K562 (cell line): ENCODE results near the gene PAX8. TPM values are rescaled to one million over a fixed set of nuclear protein-coding genes. Genes with fewer than 3 reads are reported as not detected.

Experiments used
- ATAC-seq: fragments of 200-7000 bp; cut with Tn5 transposase; 3 replicates; pipeline ENCODE4 v1.9.1; 2020; ENCODE audit warnings: moderate library complexity
- BruUV-seq: library from RNA; stranded (reverse); fragments of 400-500 nt; replicated peaks from 2 replicates; lab custom pipeline; 2021; lab: Mats Ljungman, UMichigan
- CTCF ChIA-PET: fragments of 300-600 bp; formaldehyde crosslinking; extraction: SDS; loops from one replicate; lab custom pipeline; 2021; ENCODE audit warnings: low intra/inter-chr PET ratio; lab: Yijun Ruan, JAX
- POLR2A ChIA-PET: fragments of 300-600, 350-650 bp; sonication (Branson Sonifier 250); formaldehyde crosslinking; extraction: SDS; loops from one replicate; lab custom pipeline; 2021; ENCODE audit warnings: antibody characterized with exemption, inconsistent platforms; lab: Yijun Ruan, JAX
- DNase-seq, 4 experiments: peaks; one replicate each; pipeline versions ENCODE4 v3.0.0 to v3.0.0-alpha.2; 2011 to 2018; ENCODE audit warnings: low spot score in 3 of 4, mixed read lengths in 3 of 4; ENCODE audit errors: extremely low read depth in 1 of 4
- FAIRE-seq: peaks from 2 replicates; lab custom pipeline; 2011; peaks lifted over from hg19 to GRCh38; lab: Jason Lieb, UNC
- H2AFZ ChIP-seq: 2 replicates; pipeline ENCODE4 v1.6.0; 2011; ENCODE audit warnings: low read depth, low read length, control low read depth, inconsistent platforms
- H3K27ac ChIP-seq: fragments of 200-600 bp; 3 replicates; pipeline ENCODE4 v1.8.0; 2011; ENCODE audit warnings: low read depth, mild to moderate bottlenecking, control low read depth, inconsistent platforms, low read length, moderate library complexity, mixed read lengths; ENCODE audit errors: extremely low read depth
- H3K27me3 ChIP-seq, 2 experiments: fragments of 300-600 bp in 1 of 2; 2 replicates in 1 of 2; 3 replicates in 1 of 2; pipeline versions ENCODE4 v1.6.0 to v1.8.0; 2011; ENCODE audit warnings: inconsistent platforms in 2 of 2, low read length in 2 of 2, mild to moderate bottlenecking in 1 of 2, mixed read lengths in 1 of 2, moderate library complexity in 1 of 2; ENCODE audit not compliant: control insufficient read depth in 2 of 2, insufficient read depth in 2 of 2
- H3K36me3 ChIP-seq: fragments of 300-600 bp; 3 replicates; pipeline ENCODE4 v1.8.0; 2011; ENCODE audit warnings: mild to moderate bottlenecking, low read length, inconsistent platforms; ENCODE audit not compliant: control insufficient read depth, insufficient read depth
- H3K4me1 ChIP-seq, 2 experiments: fragments of 200-600 bp in 1 of 2; replicated peaks in 1 of 2; 2 replicates in 1 of 2; 3 replicates in 1 of 2; pipeline versions ENCODE4 v1.5.1 to v1.8.0; 2011; ENCODE audit warnings: inconsistent platforms in 2 of 2, low read length in 2 of 2, mild to moderate bottlenecking in 1 of 2, mixed read lengths in 1 of 2, moderate library complexity in 1 of 2; ENCODE audit not compliant: control insufficient read depth in 2 of 2, insufficient read depth in 2 of 2
- H3K4me2 ChIP-seq: 2 replicates; pipeline ENCODE4 v1.6.1; 2011; ENCODE audit warnings: low read length, control low read depth, inconsistent platforms, mixed read lengths; ENCODE audit not compliant: insufficient read depth
- H3K4me3 ChIP-seq: fragments of 200-600 bp; sonication (generic), shearing (Covaris generic); 2 replicates; pipeline ENCODE4 v1.5.1; 2016; ENCODE audit warnings: control low read depth, inconsistent platforms
- H3K79me2 ChIP-seq: fragments of 200-600 bp; 3 replicates; pipeline ENCODE4 v1.8.0; 2011; ENCODE audit warnings: low read length, inconsistent platforms; ENCODE audit not compliant: control insufficient read depth, insufficient read depth
- H3K9ac ChIP-seq, 2 experiments: 2 replicates each; pipeline versions ENCODE4 v1.6.0 to v1.6.1; 2011; ENCODE audit warnings: low read depth in 2 of 2, low read length in 2 of 2, control low read depth in 1 of 2, inconsistent platforms in 1 of 2, mild to moderate bottlenecking in 1 of 2, mixed read lengths in 1 of 2; ENCODE audit not compliant: insufficient read depth in 1 of 2
- H3K9me1 ChIP-seq: one replicate; pipeline ENCODE4 v1.6.0; 2011; ENCODE audit warnings: inconsistent platforms, mild to moderate bottlenecking, low read length, moderate library complexity; ENCODE audit not compliant: control insufficient read depth, insufficient read depth
- H3K9me3 ChIP-seq: replicated peaks from 2 replicates; pipeline ENCODE4 v1.5.1; 2011; ENCODE audit warnings: low read depth, low read length, inconsistent platforms; ENCODE audit not compliant: control insufficient read depth, insufficient read depth
- H4K20me1 ChIP-seq: replicated peaks from 2 replicates; pipeline ENCODE4 v1.6.1; 2011; ENCODE audit warnings: low read length, inconsistent platforms, mixed read lengths; ENCODE audit not compliant: control insufficient read depth, insufficient read depth
- CCNT2 ChIP-seq: IDR thresholded peaks from 2 replicates; pipeline ENCODE4 v1.6.1; 2011; ENCODE audit warnings: borderline replicate concordance, low read depth, mild to moderate bottlenecking, moderate library complexity, mixed read lengths, low read length; ENCODE audit not compliant: insufficient read length; ENCODE audit errors: extremely low read depth
- E2F5 ChIP-seq: sonication (generic); formaldehyde crosslinking; IDR thresholded peaks from 2 replicates; pipeline ENCODE4 v1.8.0; 2022; ENCODE audit warnings: mild to moderate bottlenecking, missing genetic modification reagents
- KHSRP ChIP-seq: fragments of 450-650 bp; IDR thresholded peaks from 2 replicates; pipeline ENCODE4 v1.6.1; 2017
- MAZ ChIP-seq, 2 experiments: fragments of 450-650 bp in 1 of 2; sonication (generic) in 1 of 2; formaldehyde crosslinking; IDR thresholded peaks in 1 of 2; conservative IDR thresholded peaks in 1 of 2; 2 replicates each; pipeline versions ENCODE4 v1.4.0 to v1.5.0; 2020; ENCODE audit warnings: mild to moderate bottlenecking in 1 of 2, missing genetic modification reagents in 1 of 2
- MNT ChIP-seq, 2 experiments: fragments of 450-650 bp; conservative IDR thresholded peaks; 2 replicates each; pipeline ENCODE4 v1.6.1; 2017; ENCODE audit warnings: mild to moderate bottlenecking in 2 of 2, moderate library complexity in 2 of 2
- ZNF277 ChIP-seq: fragments of 250-450 bp; sonication (Bioruptor Pico); IDR thresholded peaks from 2 replicates; pipeline ENCODE4 v1.8.0; 2022; ENCODE audit warnings: inconsistent platforms, mild to moderate bottlenecking, moderate library complexity, borderline replicate concordance
- ZNF644 ChIP-seq: fragments of 200-800 bp; sonication (Bioruptor generic); IDR thresholded peaks from 2 replicates; pipeline ENCODE4 v1.6.1; 2016; ENCODE audit warnings: low read depth, missing genetic modification characterization, missing compliant biosample characterization
- ZNF766 ChIP-seq: fragments of 200-800 bp; sonication (Bioruptor generic); conservative IDR thresholded peaks from 2 replicates; pipeline ENCODE4 v1.6.1; 2016; ENCODE audit warnings: missing genetic modification characterization, missing compliant biosample characterization
- WGBS: fragments of 100-300 bp; shearing (Covaris generic); methylation state at CpG from one replicate; pipeline ENCODE4 v1.1.6; 2016; ENCODE audit warnings: low coverage, mixed read lengths; ENCODE audit not compliant: insufficient coverage; ENCODE audit errors: missing lambda C conversion rate; 5-methylcytosine and 5-hydroxymethylcytosine counted together
- in situ Hi-C: fragments of 300-500 bp; cut with MboI; formaldehyde crosslinking; loops from 4 replicates; pipeline ENCODE4 v1.15.0; 2018; ENCODE audit warnings: inconsistent platforms, mixed read lengths
- intact Hi-C: fragments of 100-400 bp; cut with micrococcal nuclease; formaldehyde crosslinking; loops from 2 replicates; pipeline ENCODE4 v1.14.2; 2022
- polyA plus RNA-seq, 8 experiments: library from polyadenylated mRNA; depleted of rRNA in 4 of 8; stranded (reverse) in 5 of 8; unstranded in 3 of 8; fragments of >200 nt; fragmentation: Nextera tagmentation in 2 of 8; fragmentation: Illumina TruSeq in 1 of 8; extraction: Ambion mirVana in 2 of 8; extraction: Trizol in 1 of 8; gene quantifications; 2 replicates each; pipeline versions ENCODE4 v1.2.1 to v1.2.3, GENCODE V29; 2011 to 2014; ENCODE audit warnings: inconsistent platforms in 1 of 8, missing spikeins in 1 of 8
- total RNA-seq, 7 experiments: library from RNA; depleted of rRNA in 6 of 7; stranded (reverse); fragments of >200 nt in 6 of 7; fragmentation: Illumina TruSeq in 2 of 7; extraction: Trizol in 2 of 7; gene quantifications; 2 replicates each; pipeline versions ENCODE4 v1.2.1 to v1.2.3, GENCODE V29; 2011 to 2021; ENCODE audit warnings: low replicate concordance in 1 of 7

Gene PAX8
- total and polyA plus RNA-seq, 9 of the 15 experiments (the other 6 are each of a cell fraction or from before 2014, with no cell fraction given): 0.13 to 2.1 (median 0.51) TPM

- DNase-seq: no peak
- WGBS: 24% methylated on average over 2 of the region's 3 CpGs
- TF ChIP-seq ZNF766 (CRISPR knock-in tag) (no peak), KHSRP (no peak), ZNF277 (CRISPR knock-in tag) (no peak), MAZ (CRISPR knock-in tag; conservative IDR thresholded peaks at IDR 0.05 in 1 of 2, IDR thresholded peaks at IDR 0.05 in 1 of 2) (no peak), ZNF644 (tag) (no peak), MNT (conservative IDR thresholded peaks at IDR 0.05) (no peak), CCNT2 (no peak), E2F5 (CRISPR knock-in tag) (no peak)
- TF ChIP-seq, all 486 proteins: peak for 0
- Histone ChIP-seq H3K4me3 (no peak overlapping the region), H3K79me2 (no peaks in the 10 kb centered on the region), H4K20me1 (no peaks in the 10 kb centered on the region), H3K4me2 (no peak overlapping the region), H3K27ac (no peak overlapping the region), H3K36me3 (no peaks in the 10 kb centered on the region), H3K4me1 (peaks cover 0 to 2% of the 10 kb centered on the region in 2 experiments; a peak in 2 of 5 replicates), H3K9ac (no peak overlapping the region), H3K27me3 (peaks cover 12 to 15% of the 10 kb centered on the region in 2 experiments), H2AFZ (no peak overlapping the region), H3K9me3 (no peaks in the 10 kb centered on the region), H3K9me1 (no peaks in the 10 kb centered on the region)
- ATAC-seq (peak; percentile 19; the same call in 1 of the 3 replicates), FAIRE-seq (no peak)
- ChIA-PET CTCF (no interaction called here), POLR2A (no interaction called here)
- BruUV-seq: no TSS peak
- intact Hi-C loops: no loop called here
- in situ Hi-C loops: no loop called here
Observed at GRCh38 chr2:113283704-113284284, 5.1 kb upstream of the PAX8 start.
